ENCODE measurements around the gene ATXN10. TPM values are rescaled to one million over a fixed set of nuclear protein-coding genes. Genes with fewer than 3 reads are reported as not detected.

The ATXN10 gene
- total RNA-seq, 2 experiments from 2014 or later: 87.1 to 101 TPM

- Mint-ChIP-seq H3K27ac (no peak overlapping the region), H3K27me3 (peaks cover 36% of the 10 kb centered on the region), H3K4me1 (peaks cover 10% of the 10 kb centered on the region), H3K36me3 (ENCODE audit: low read depth) (peaks cover 2% of the 10 kb centered on the region), H3K4me3 (no peak overlapping the region), H3K9me3 (ENCODE audit: low read depth) (peaks cover 3% of the 10 kb centered on the region)
- DNase-seq (no peak), ATAC-seq (no peak)
- ChIA-PET CTCF (no interaction called here), POLR2A (no interaction called here)
- intact Hi-C loops (cut with DNase I, micrococcal nuclease): loop anchor here in 1 of 2 experiments (10.0 kb wide), 1 partner anchor 247 kb away; no protein-coding TSS in a partner anchor
Measured at GRCh38 chr22:45867118-45867905, 195.7 kb downstream of the ATXN10 start.

GRCh38 chr22:45867906-45868555 lies 196.4 kb downstream of the ATXN10 start:
- ATAC-seq: no peak
- no peak for DNase-seq
- no peak overlapping the region for H3K4me3 Mint-ChIP-seq
- H3K27ac Mint-ChIP-seq: no peak overlapping the region
- H3K4me1 Mint-ChIP-seq: peaks cover 10% of the 10 kb centered on the region
- intact Hi-C loops (cut with DNase I, micrococcal nuclease): loop anchor here in 1 of 2 experiments (10.0 kb wide), 1 partner anchor 247 kb away; no protein-coding TSS in a partner anchor
- peaks cover 4% of the 10 kb centered on the region for H3K36me3 Mint-ChIP-seq (ENCODE audit: low read depth)
- ChIA-PET POLR2A (no interaction called here), CTCF (no interaction called here)
- peaks cover 37% of the 10 kb centered on the region for H3K27me3 Mint-ChIP-seq
- H3K9me3 Mint-ChIP-seq (ENCODE audit: low read depth): peaks cover 7% of the 10 kb centered on the region

GRCh38 chr22:45868571-45869339 lies 197.1 kb downstream of the ATXN10 start:
- intact Hi-C loops (cut with DNase I, micrococcal nuclease): loop anchor here in 1 of 2 experiments (10.0 kb wide), 1 partner anchor 246 kb away; no protein-coding TSS in a partner anchor

GRCh38 chr22:45869340-45869847 lies 197.8 kb downstream of the ATXN10 start:
- ChIA-PET CTCF (no interaction called here), POLR2A (no interaction called here)
- peaks cover 11% of the 10 kb centered on the region for H3K9me3 Mint-ChIP-seq (ENCODE audit: low read depth)
- H3K4me1 Mint-ChIP-seq: peaks cover 2% of the 10 kb centered on the region
- intact Hi-C loops (cut with DNase I, micrococcal nuclease): loop anchor here in 1 of 2 experiments (10.0 kb wide), 1 partner anchor 245 kb away; no protein-coding TSS in a partner anchor
- DNase-seq (no peak), ATAC-seq (no peak)
- H3K27me3 Mint-ChIP-seq: peaks cover 33% of the 10 kb centered on the region
- H3K4me3 Mint-ChIP-seq: no peak overlapping the region
- peaks cover 4% of the 10 kb centered on the region for H3K36me3 Mint-ChIP-seq (ENCODE audit: low read depth)
- H3K27ac Mint-ChIP-seq: no peak overlapping the region

More at GRCh38 chr22:45868571-45869339, 197.1 kb downstream of the ATXN10 start:
- Mint-ChIP-seq H3K4me1 (peaks cover 7% of the 10 kb centered on the region), H3K36me3 (ENCODE audit: low read depth) (peaks cover 4% of the 10 kb centered on the region), H3K9me3 (ENCODE audit: low read depth) (peaks cover 11% of the 10 kb centered on the region), H3K27ac (no peak overlapping the region), H3K4me3 (no peak overlapping the region), H3K27me3 (peaks cover 35% of the 10 kb centered on the region)
- CTCF ChIA-PET: no interaction called here
- POLR2A ChIA-PET: no interaction called here
- DNase-seq (no peak), ATAC-seq (no peak)

- intact Hi-C loops (cut with DNase I, micrococcal nuclease): no loop called here
- Mint-ChIP-seq H3K27me3 (peaks cover 28% of the 10 kb centered on the region), H3K9me3 (ENCODE audit: low read depth) (peaks cover 11% of the 10 kb centered on the region), H3K4me3 (no peak overlapping the region), H3K4me1 (no peaks in the 10 kb centered on the region), H3K27ac (no peak overlapping the region), H3K36me3 (ENCODE audit: low read depth) (peaks cover 4% of the 10 kb centered on the region)
- no peak for ATAC-seq
- DNase-seq: no peak
- POLR2A ChIA-PET: no interaction called here
- CTCF ChIA-PET: no interaction called here
Measured at GRCh38 chr22:45870011-45870410, 198.4 kb downstream of the ATXN10 start.

GRCh38 chr22:45871721-45872120 lies 200.1 kb downstream of the ATXN10 start:
- ChIA-PET POLR2A (no interaction called here), CTCF (no interaction called here)
- Mint-ChIP-seq H3K27me3 (peaks cover 19% of the 10 kb centered on the region), H3K9me3 (ENCODE audit: low read depth) (peaks cover 11% of the 10 kb centered on the region), H3K36me3 (ENCODE audit: low read depth) (peaks cover 4% of the 10 kb centered on the region), H3K4me3 (no peak overlapping the region), H3K27ac (no peak overlapping the region), H3K4me1 (no peaks in the 10 kb centered on the region)
- ATAC-seq (no peak), DNase-seq (no peak)
- intact Hi-C loops (cut with DNase I, micrococcal nuclease): no loop called here

GRCh38 chr22:45872659-45873263 lies 201.1 kb downstream of the ATXN10 start:
- POLR2A ChIA-PET: no interaction called here
- CTCF ChIA-PET: interaction anchor here (0.6 to 1.0 kb wide), 2 partner anchors 9 to 235 kb away, joined by 3 to 7 read pairs; no protein-coding TSS in a partner anchor
- no peak overlapping the region for H3K27ac Mint-ChIP-seq
- H3K4me1 Mint-ChIP-seq: no peaks in the 10 kb centered on the region
- DNase-seq: no peak
- no peak for ATAC-seq
- H3K36me3 Mint-ChIP-seq (ENCODE audit: low read depth): peaks cover 4% of the 10 kb centered on the region
- peaks cover 11% of the 10 kb centered on the region for H3K9me3 Mint-ChIP-seq (ENCODE audit: low read depth)
- intact Hi-C loops (cut with DNase I, micrococcal nuclease): no loop called here
- H3K27me3 Mint-ChIP-seq: peaks cover 19% of the 10 kb centered on the region
- no peak overlapping the region for H3K4me3 Mint-ChIP-seq

GRCh38 chr22:45876136-45877035 lies 204.8 kb downstream of the ATXN10 start:
- Mint-ChIP-seq H3K4me3 (no peak overlapping the region), H3K27ac (no peak overlapping the region), H3K36me3 (ENCODE audit: low read depth) (peaks cover 2% of the 10 kb centered on the region), H3K27me3 (peaks cover 22% of the 10 kb centered on the region), H3K4me1 (no peaks in the 10 kb centered on the region), H3K9me3 (ENCODE audit: low read depth) (peaks cover 11% of the 10 kb centered on the region)
- ChIA-PET CTCF (no interaction called here), POLR2A (no interaction called here)
- ATAC-seq (no peak), DNase-seq (no peak)
- intact Hi-C loops (cut with DNase I, micrococcal nuclease): no loop called here

GRCh38 chr22:45877036-45877380 lies 205.4 kb downstream of the ATXN10 start:
- intact Hi-C loops (cut with DNase I, micrococcal nuclease): no loop called here
- DNase-seq: no peak
- Mint-ChIP-seq H3K4me3 (no peak overlapping the region), H3K27me3 (peaks cover 22% of the 10 kb centered on the region), H3K9me3 (ENCODE audit: low read depth) (peaks cover 11% of the 10 kb centered on the region), H3K36me3 (ENCODE audit: low read depth) (peaks cover 2% of the 10 kb centered on the region), H3K27ac (no peak overlapping the region), H3K4me1 (no peaks in the 10 kb centered on the region)
- POLR2A ChIA-PET: no interaction called here
- no peak for ATAC-seq
- CTCF ChIA-PET: no interaction called here

GRCh38 chr22:45877651-45878050 lies 206.0 kb downstream of the ATXN10 start:
- DNase-seq: no peak
- Mint-ChIP-seq H3K4me1 (no peaks in the 10 kb centered on the region), H3K27ac (no peak overlapping the region), H3K27me3 (peaks cover 21% of the 10 kb centered on the region), H3K36me3 (ENCODE audit: low read depth) (peaks cover 2% of the 10 kb centered on the region), H3K9me3 (ENCODE audit: low read depth) (peaks cover 8% of the 10 kb centered on the region), H3K4me3 (no peak overlapping the region)
- no peak for ATAC-seq
- ChIA-PET CTCF (no interaction called here), POLR2A (interaction anchor here (0.6 kb wide), 1 partner anchor 211 kb away, joined by 4 read pairs; no protein-coding TSS in a partner anchor)
- intact Hi-C loops (cut with DNase I, micrococcal nuclease): no loop called here

All from activated CD4-positive, alpha-beta T cell treated with anti-CD3 and anti-CD28 coated beads for 36 hours (primary cell).